Tibial nerve (tissue), 4 donors: ENCODE measurements around the gene ADAMTS3.

Experiments
- EP300 ChIP-seq, 2 donors: sonication (generic); formaldehyde crosslinking; IDR thresholded peaks; one replicate each; pipeline ENCODE4 v1.6.1; 2017; ENCODE audit warnings: antibody characterized with exemption in 2 of 2, mild to moderate bottlenecking in 1 of 2
- POLR2A ChIP-seq, 2 donors: fragments of 450-650 bp; IDR thresholded peaks; one replicate each; pipeline ENCODE4 v1.6.1; 2017; ENCODE audit warnings: antibody characterized with exemption in 2 of 2, mild to moderate bottlenecking in 2 of 2, moderate library complexity in 2 of 2
- TF ChIP-seq, protein P1 (sequence below), 5 experiments: fragments of 200-600 bp in 3 of 5; fragments of 450-650 bp in 2 of 5; sonication (generic) in 3 of 5; IDR thresholded peaks; one replicate each; pipeline ENCODE4 v1.5.1; 2016 to 2019; ENCODE audit warnings: antibody characterized with exemption in 5 of 5, mild to moderate bottlenecking in 3 of 5, moderate library complexity in 2 of 5

DNA sequence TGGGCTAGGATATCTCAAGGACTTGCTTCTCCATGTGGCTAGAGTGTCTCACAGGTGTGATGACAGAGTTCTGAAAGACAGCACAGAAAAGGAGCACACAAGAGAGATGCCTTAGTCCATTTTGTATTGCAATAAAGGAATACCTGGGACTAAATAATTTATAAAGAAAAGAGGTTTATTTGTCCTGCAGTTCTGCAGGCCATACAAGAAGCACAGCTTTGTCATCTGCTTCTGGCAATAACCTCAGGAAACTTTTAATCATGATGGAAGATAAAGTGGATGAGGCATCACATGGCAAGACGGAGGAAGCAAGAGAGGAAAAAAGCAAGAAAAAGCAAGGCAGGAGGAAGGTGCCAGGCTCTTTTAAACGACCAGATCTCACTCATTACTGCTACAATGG lies 126.9 kb downstream of the ADAMTS3 start:
- TF ChIP-seq POLR2A (IDR thresholded peaks at IDR 0.05) = no peak
- TF ChIP-seq, protein P1, sequence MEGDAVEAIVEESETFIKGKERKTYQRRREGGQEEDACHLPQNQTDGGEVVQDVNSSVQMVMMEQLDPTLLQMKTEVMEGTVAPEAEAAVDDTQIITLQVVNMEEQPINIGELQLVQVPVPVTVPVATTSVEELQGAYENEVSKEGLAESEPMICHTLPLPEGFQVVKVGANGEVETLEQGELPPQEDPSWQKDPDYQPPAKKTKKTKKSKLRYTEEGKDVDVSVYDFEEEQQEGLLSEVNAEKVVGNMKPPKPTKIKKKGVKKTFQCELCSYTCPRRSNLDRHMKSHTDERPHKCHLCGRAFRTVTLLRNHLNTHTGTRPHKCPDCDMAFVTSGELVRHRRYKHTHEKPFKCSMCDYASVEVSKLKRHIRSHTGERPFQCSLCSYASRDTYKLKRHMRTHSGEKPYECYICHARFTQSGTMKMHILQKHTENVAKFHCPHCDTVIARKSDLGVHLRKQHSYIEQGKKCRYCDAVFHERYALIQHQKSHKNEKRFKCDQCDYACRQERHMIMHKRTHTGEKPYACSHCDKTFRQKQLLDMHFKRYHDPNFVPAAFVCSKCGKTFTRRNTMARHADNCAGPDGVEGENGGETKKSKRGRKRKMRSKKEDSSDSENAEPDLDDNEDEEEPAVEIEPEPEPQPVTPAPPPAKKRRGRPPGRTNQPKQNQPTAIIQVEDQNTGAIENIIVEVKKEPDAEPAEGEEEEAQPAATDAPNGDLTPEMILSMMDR (IDR thresholded peaks at IDR 0.05) = no peak
- no peak for TF ChIP-seq EP300 (IDR thresholded peaks at IDR 0.05)
